Bronchial epithelial cell (primary cell): ENCODE data around the gene CWC27. TPM values are rescaled to one million over a fixed set of nuclear protein-coding genes. Genes with fewer than 3 reads are reported as not detected.

ENCODE experiments used
- DNase-seq: peaks from one replicate; pipeline ENCODE4 v3.0.0-alpha.2; 2010; ENCODE audit warnings: low read depth
- FAIRE-seq: peaks from 2 replicates; lab custom pipeline; 2011; peaks lifted over from hg19 to GRCh38; lab: Jason Lieb, UNC
- H3K27me3 ChIP-seq: 2 replicates; pipeline ENCODE4 v1.5.1; 2011; ENCODE audit warnings: low read length; ENCODE audit not compliant: control insufficient read depth, insufficient read depth
- H3K36me3 ChIP-seq: 2 replicates; pipeline ENCODE4 v1.5.1; 2011; ENCODE audit warnings: low read length; ENCODE audit not compliant: control insufficient read depth, insufficient read depth
- H3K4me3 ChIP-seq: 2 replicates; pipeline ENCODE4 v1.5.1; 2011; ENCODE audit warnings: mild to moderate bottlenecking, low read depth, low read length, control low read depth
- CTCF ChIP-seq: IDR thresholded peaks from 2 replicates; pipeline ENCODE4 v1.5.1; 2011; ENCODE audit warnings: mild to moderate bottlenecking, moderate library complexity, low read length, control low read depth, inconsistent platforms; ENCODE audit not compliant: insufficient read depth, severe bottlenecking
- total RNA-seq: library from RNA; depleted of rRNA; stranded (reverse); fragments of >200 nt; gene quantifications from 2 replicates; pipeline ENCODE4 v1.2.1, GENCODE V29; 2014

Gene CWC27
- total RNA-seq, 1 donor from 2014 or later = 24.7 TPM

- DNase-seq = peak; percentile 47
- no peak for TF ChIP-seq CTCF
- H3K4me3 ChIP-seq = no peak overlapping the region
- H3K27me3 ChIP-seq = no peaks in the 10 kb centered on the region
- FAIRE-seq = no peak
- H3K36me3 ChIP-seq = no peaks in the 10 kb centered on the region
Measured at GRCh38 chr5:64838803-64839202, 70.1 kb downstream of the CWC27 start.

- FAIRE-seq = no peak
- no peak for TF ChIP-seq CTCF
- no peaks in the 10 kb centered on the region for H3K27me3 ChIP-seq
- DNase-seq = no peak
- H3K4me3 ChIP-seq = no peak overlapping the region
- H3K36me3 ChIP-seq = peaks cover 1% of the 10 kb centered on the region
Measured at GRCh38 chr5:64839936-64840335, 71.2 kb downstream of the CWC27 start.

- no peak for TF ChIP-seq CTCF
- FAIRE-seq (no peak), DNase-seq (no peak)
Measured at GRCh38 chr5:64840958-64841357, 72.2 kb downstream of the CWC27 start.

GRCh38 chr5:64853777-64854176 is 85.0 kb downstream of the CWC27 start:
- TF ChIP-seq CTCF = no peak
- Histone ChIP-seq H3K4me3 (no peak overlapping the region), H3K27me3 (no peaks in the 10 kb centered on the region), H3K36me3 (no peaks in the 10 kb centered on the region)
- no peak for DNase-seq
- FAIRE-seq = no peak

More at GRCh38 chr5:64840958-64841357, 72.2 kb downstream of the CWC27 start:
- Histone ChIP-seq H3K4me3 (no peak overlapping the region), H3K36me3 (peaks cover 2% of the 10 kb centered on the region), H3K27me3 (no peaks in the 10 kb centered on the region)

GRCh38 chr5:64854855-64855254 is 86.1 kb downstream of the CWC27 start:
- FAIRE-seq = no peak
- H3K4me3 ChIP-seq = no peak overlapping the region
- no peaks in the 10 kb centered on the region for H3K36me3 ChIP-seq
- TF ChIP-seq CTCF = no peak
- peak; percentile 25 for DNase-seq
- no peaks in the 10 kb centered on the region for H3K27me3 ChIP-seq

GRCh38 chr5:64859881-64860280 is 91.2 kb downstream of the CWC27 start:
- FAIRE-seq = no peak
- Histone ChIP-seq H3K4me3 (no peak overlapping the region), H3K36me3 (no peaks in the 10 kb centered on the region), H3K27me3 (no peaks in the 10 kb centered on the region)
- no peak for TF ChIP-seq CTCF
- DNase-seq = no peak
